Erythroblast (primary cell): ENCODE data around the gene MSANTD4.

Source experiments
- GATA1 ChIP-seq: IDR thresholded peaks from 2 replicates; pipeline ENCODE4 v1.6.1; 2011; ENCODE audit warnings: low read depth, mild to moderate bottlenecking, control low read depth, low read length, moderate library complexity
- POLR2A ChIP-seq: IDR thresholded peaks from 2 replicates; pipeline ENCODE4 v1.6.1; 2011; ENCODE audit warnings: mild to moderate bottlenecking, low read length

GRCh38 chr11:106014620-106015019, 7.4 kb downstream of the MSANTD4 start:
- no peak for TF ChIP-seq POLR2A
- no peak for TF ChIP-seq GATA1
